Panc1 (cell line): ENCODE measurements around the gene LAMA5.

Source experiments
- CTCF ChIP-seq: fragments of 450-650 bp; IDR thresholded peaks from 2 replicates; pipeline ENCODE4 v1.5.1; 2017; ENCODE audit warnings: mild to moderate bottlenecking
- POLR2AphosphoS5 ChIP-seq: IDR thresholded peaks from 2 replicates; pipeline ENCODE4 v1.6.1; 2012; ENCODE audit warnings: mild to moderate bottlenecking, low read depth, low read length, moderate library complexity
- REST ChIP-seq, 2 experiments: IDR thresholded peaks; 2 replicates each; pipeline ENCODE4 v1.6.1; 2011 to 2012; ENCODE audit warnings: low read depth in 2 of 2, control low read depth in 1 of 2, low read length in 1 of 2, mild to moderate bottlenecking in 1 of 2, moderate library complexity in 1 of 2; ENCODE audit not compliant: insufficient read depth in 1 of 2

- TF ChIP-seq CTCF, result no peak
- TF ChIP-seq POLR2AphosphoS5, result no peak
- TF ChIP-seq REST (IDR thresholded peaks at IDR 0.05; ENCODE audit: insufficient read depth in 1 of 2, low read depth in 2 of 2, low read length in 1 of 2), result no peak
These were observed 77.2 kb downstream of the LAMA5 start for GRCh38 chr20:62289898-62290297.
